DMS53 (cell line): Measurements from ENCODE around the gene KDM6A.
"Not testable (repeated sequence)": the region's sequence is repeated elsewhere in the genome, so short reads cannot be mapped to it uniquely, and the experiment has no call there.

Experiments used
- DNase-seq: peaks from one replicate; lab custom pipeline; 2025; lab: John Stamatoyannopoulos, UW

KDM6A gene

DNA sequence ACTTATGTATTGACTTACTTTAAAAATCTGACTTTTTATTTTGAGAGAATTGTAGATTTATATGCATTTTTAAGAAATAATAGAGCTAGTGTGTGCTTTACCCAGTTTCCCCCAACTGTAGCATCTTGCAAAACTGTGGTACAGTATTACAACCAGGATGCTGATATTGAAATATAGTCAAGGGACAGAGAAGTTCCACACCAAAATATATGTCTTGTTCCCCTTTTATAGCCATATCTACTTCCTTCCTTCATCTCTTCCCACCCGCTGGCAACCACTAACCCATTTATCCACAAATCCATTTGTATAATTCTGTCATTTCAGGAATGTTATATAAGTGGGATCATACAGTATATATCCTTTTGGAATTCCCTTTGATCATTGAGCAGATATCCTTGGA is 16.8 kb downstream of the KDM6A start:
- DNase-seq = no peak

DNA sequence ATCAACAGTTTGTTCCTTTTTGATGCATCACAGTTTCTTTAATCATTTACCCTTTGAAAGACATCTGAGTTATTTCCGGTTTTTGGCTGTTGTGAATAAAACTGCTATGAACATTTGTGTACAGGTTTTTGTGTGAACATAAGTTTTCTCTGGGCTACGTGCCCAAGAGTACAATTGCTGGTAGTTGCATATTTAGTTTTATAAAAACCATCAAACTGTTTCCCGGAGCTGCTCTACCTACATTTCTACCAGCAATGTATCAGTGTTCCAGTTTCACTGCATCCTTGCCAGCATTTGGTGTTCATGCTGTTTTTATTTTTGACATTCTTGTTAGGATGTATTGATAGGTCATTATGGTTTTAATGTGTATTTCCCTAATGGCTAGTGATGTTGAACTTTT is 17.3 kb downstream of the KDM6A start:
- no peak for DNase-seq

DNA sequence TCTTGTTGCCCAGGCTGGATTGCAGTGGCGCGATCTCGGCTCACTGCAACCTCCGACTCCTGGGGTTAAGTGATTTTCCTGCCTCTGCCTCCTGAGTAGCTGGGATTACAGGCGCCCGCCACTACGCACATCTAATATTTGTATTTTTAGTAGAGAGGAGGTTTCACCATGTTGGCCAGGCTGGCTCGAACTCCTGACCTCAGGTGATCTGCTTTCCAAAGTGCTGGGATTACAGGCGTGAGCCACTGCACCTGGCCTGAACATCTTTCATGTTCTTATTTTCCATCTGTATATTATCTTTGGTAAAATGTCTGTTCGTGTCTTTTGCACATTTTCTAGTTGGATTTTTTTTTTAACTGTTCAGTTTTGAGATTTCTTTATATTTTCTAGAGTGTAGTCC is 17.7 kb downstream of the KDM6A start:
- DNase-seq = not testable (repeated sequence)

DNA sequence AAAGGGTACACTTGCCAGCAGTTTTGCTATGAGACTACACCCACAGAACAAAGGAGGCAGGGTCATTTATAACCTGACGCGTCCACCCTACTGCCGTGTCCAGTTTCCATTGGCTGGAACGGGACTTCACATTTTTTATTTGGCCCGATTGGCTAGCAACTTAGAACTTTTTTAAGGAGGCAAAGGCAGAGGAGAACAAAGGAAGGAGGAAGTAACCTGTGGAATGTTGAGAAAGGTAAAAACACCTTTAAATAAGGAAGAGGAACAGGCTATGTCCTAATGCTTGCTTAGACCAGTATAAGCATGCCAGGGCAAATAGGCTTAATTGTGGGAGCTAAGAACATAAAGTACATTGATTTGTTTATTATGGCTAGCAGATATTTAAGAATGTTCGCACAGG is 18.7 kb downstream of the KDM6A start:
- DNase-seq = no peak

DNA sequence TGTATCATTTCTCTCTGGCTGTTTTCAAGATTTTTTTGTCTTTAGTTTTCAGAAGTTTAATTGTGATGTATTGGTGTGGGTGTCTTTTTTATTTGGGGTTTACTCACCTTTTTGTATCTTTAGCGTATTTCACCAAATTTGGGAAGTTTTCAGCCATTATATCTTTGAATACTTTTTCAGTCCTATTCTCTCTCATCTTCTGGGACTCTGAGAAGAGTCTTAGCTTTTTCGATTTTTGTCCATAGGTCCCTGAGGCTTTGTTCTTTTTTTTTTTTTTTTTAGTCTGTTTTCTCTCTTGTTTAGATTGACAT is 23.8 kb downstream of the KDM6A start:
- no peak for DNase-seq

DNA sequence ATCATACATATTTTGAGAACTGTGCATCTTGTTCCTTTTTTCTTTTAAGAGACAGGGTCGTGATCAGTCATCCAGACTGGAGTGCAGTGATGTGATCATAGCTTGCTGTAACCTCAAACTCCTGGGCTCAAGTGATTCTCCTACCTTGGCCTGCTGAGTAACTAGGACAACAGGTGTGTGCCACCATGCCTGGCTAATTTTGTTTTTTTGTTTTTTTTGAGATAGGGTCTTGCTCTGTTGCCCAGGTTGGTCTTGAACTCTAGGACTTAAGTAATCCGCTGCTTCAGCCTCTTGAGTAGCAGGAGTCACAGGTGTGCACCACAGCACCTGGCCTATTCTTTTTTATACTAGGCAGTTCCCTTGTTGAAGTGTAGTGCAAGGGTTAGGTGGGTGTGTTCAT is 24.6 kb downstream of the KDM6A start:
- no peak for DNase-seq

DNA sequence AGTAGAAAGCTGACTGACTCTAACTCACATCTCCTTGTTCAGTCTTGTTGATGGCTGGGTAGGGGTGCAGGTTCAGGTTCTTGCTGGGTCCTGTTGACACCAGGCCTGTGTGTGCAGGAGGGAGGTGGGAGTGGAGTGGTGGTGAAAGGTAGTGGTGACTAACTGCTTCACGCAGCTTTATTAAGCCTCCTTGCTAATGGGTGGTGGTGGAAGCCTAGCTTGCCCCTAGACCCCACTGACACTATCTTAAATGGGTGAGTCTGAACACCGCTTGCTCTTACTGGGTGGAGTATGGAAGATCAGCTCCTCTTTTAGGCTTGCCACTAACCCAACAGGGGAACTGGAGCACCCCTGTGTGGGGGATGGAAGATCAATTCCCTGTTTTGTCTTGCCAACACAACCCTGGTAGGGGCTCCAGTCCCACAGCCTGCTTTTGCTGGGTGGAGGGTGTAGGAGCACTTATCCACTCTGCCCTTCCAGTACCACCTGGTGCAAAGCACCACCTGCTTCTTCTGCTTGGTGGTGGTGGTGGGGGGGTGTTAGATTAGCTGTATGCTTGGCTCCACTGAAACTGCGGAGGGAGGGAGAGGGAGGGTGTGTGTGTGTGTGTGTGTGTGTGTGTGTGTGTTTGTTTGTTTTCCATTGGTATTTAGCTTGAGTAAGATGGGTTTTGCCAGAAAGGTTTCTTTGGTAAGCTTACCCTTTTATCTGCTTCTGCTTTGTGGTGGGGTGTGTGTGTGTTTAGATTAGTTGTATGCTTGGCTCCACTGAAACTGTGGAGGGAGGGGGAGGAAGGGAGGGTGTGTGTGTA is 25.6 kb downstream of the KDM6A start:
- peak; percentile 63 for DNase-seq

DNA sequence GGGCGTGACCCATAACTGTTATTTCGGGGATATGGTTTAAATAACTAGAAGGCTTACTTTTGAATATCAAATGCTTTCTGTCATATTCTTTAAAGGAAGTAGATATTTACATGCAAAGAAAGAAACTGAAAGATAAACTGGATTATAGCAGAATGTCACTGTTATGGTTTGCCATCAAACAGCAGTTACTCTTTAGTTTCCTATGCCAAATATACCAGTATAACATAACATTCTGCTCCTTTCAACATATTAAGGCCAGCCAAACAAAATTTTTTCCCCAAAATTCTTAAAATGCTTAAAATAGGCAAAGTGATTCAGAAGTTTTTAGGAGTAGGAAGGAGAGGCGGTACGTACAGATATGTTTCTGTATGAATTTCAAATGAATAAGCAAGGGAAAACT is 27.0 kb downstream of the KDM6A start:
- DNase-seq = no peak

DNA sequence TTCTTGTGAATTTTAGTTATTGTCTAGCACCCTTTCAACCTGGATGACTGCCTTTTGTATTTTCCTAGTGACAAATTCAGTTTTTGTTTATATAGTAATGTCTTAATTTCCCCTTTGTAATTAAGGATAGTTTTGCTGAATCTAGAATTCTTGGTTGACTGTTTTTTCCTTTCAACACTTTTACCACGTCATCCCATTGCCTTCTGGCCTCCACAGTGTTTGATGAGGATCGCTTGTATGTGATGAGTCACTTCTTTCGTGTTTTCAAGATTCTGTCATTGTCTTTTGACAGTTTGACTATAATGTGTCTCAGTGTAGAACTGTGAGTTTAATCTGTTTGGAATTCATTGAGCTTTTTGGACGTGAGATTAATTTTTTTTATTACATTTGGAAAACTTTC is 30.1 kb downstream of the KDM6A start:
- peak; percentile 53 for DNase-seq

DNA sequence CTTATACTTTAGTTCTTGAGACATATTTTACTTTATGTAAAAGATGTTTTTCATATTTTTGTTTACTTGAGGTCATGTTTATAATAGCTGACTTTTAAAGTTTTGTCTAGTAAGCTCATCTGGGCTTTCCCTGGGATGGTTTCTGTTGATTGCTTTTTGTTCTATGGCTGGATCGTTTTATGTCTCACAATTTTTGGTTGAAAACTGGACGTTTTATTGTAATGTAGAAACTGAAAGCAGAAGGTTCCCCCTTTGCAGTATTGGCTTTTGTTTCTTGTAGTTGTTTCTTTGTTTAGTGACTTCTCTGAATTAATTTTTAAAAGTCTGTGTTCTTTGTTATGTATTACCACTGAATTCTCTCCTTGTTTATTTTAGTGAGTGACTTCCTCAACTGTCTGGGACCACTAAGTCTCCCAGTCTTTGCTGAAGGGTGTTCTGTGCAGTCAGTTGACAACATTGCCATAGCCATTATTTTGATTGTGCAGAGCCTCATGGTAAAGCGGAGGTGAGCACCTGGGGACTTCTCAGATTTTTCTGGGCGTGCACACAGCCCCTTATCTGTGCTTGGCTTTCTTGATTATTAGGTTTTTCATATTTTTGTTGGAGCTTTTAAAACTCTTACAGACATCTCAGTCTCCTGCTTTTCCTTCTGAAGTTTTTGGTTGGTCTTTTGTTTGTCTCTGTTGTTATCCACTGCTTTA is 31.0 kb downstream of the KDM6A start:
- no peak for DNase-seq

DNA sequence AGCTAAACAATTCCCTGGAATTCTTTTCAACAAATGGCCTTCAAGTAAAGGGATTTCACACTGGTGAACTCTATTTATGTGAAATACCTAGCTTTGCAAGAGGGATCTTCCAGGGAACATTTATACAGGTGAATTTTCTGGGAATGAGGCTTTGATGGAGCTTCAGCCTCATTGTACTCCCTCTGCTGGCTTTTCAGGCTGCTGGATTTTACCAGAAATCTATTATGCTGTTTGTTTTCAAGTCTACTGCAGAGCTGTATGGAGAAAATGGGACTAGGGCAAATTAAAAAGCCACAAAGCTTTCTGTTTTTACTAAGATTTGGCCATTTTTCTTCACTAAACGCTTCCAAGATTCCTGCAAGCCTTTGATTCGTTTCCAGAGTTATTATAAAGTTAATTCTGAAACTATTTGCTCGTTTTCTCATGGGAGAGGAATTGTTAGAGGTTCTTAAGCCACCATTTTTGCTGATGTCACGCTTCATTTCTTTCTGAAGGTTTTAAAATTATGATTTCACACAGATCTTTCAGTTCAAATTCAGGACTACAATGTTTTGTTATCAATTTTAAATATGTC is 31.6 kb downstream of the KDM6A start:
- DNase-seq = peak; percentile 5

DNA sequence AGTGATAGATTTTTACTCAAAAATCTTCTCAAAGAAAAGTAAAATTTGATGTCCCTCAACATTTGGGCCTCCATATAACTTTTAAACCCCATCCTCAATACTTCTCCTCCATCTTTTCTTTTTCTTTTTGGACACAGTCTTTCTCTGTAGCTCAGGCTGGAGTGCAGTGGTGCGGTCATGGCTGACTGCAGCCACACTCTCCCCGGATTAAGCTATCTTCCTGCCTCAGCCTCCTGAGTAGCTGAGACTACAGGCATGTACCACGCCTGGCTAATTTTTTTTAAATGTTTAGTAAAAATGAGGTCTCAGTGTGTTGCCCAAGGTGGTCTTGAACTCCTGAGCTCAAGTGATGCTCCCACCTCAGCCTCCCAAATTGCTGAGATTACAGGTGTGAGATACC is 33.1 kb downstream of the KDM6A start:
- no peak for DNase-seq

DNA sequence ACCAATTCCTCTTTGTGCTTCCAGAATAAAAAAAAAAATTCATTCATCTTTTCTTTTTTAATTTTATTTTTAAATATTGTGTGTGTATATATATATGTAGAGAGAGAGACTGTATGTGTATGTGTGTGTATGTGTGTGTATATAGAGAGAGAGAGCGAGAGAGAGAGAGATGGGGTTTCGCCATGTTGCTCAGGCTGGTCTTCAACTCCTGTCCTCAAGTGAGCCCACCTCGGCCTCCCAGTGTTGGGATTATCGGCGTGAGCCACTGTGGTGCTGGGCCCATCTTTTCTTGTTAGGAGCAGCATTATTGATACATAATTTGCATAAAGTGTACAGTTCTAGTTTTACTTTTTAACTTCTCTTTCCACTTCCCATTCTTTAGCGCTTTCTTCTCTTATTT is 33.6 kb downstream of the KDM6A start:
- DNase-seq = no peak

DNA sequence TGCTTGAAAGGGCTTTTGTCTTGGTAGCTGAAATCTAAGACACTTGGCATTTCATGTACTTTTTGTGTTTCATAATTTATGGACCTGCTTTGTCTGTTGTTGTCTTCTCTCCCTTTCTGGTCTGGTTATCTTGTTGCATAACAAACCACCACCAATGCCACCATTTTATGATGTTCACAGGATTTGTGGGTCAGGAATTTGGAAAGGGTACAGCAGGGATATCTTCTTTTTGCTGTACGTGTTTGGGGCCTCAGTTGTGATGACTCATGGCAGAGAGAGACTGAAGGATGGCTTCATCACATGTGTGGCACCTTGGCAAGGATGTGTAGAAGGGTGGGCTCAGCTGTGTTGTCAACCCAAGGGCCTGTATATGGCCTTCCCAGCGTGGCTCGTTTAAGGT is 35.2 kb downstream of the KDM6A start:
- DNase-seq = no peak

DNA sequence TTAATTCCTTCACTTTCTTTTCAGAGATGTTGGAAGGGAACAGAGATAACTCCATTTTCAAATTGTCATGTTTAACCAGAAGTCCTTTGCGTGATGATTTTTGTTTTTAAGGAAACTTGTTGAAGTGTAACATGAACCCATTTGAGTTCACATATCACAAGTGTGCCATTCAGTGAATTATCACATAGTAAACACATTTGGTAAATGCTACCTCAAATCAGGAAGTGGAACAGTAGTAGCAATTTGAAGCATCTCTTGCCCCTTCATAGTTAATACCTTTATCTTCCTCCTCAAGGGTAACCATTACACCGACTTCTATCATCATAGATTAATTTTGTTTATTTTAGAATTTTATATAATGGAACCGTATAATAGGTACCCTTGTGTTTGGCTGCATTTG is 35.8 kb downstream of the KDM6A start:
- DNase-seq = no peak

DNA sequence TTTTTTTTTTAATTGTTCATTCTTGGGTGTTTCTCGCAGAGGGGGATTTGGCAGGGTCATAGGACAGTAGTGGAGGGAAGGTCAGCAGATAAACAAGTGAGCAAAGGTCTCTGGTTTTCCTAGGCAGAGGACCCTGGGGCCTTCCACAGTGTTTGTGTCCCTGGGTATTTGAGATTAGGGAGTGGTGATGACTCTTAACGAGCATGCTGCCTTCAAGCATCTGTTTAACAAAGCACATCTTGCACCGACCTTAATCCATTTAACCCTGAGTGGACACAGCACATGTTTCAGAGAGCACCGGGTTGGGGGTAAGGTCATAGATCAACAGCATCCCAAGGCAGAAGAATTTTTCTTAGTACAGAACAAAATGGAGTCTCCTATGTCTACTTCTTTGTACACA is 37.5 kb downstream of the KDM6A start:
- DNase-seq = not testable (repeated sequence)

DNA sequence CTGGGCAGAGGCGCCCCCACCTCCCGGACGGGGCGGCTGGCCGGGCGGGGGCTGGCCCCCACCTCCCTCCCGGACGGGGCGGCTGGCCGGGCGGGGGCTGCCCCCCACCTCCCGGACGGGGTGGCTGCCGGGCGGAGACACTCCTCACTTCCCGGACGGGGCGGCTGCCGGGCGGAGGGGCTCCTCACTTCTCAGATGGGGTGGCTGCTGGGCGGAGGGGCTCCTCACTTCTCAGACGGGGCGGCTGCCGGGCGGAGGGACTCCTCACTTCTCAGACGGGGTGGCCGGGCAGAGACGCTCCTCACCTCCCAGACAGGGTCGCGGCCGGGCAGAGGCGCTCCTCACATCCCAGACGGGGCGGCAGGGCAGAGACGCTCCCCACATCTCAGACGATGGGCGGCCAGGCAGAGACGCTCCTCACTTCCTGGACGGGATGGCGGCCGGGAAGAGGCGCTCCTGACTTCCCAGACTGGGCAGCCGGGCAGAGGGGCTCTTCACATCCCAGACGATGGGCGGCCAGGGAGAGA is 38.1 kb downstream of the KDM6A start:
- not testable (repeated sequence) for DNase-seq

DNA sequence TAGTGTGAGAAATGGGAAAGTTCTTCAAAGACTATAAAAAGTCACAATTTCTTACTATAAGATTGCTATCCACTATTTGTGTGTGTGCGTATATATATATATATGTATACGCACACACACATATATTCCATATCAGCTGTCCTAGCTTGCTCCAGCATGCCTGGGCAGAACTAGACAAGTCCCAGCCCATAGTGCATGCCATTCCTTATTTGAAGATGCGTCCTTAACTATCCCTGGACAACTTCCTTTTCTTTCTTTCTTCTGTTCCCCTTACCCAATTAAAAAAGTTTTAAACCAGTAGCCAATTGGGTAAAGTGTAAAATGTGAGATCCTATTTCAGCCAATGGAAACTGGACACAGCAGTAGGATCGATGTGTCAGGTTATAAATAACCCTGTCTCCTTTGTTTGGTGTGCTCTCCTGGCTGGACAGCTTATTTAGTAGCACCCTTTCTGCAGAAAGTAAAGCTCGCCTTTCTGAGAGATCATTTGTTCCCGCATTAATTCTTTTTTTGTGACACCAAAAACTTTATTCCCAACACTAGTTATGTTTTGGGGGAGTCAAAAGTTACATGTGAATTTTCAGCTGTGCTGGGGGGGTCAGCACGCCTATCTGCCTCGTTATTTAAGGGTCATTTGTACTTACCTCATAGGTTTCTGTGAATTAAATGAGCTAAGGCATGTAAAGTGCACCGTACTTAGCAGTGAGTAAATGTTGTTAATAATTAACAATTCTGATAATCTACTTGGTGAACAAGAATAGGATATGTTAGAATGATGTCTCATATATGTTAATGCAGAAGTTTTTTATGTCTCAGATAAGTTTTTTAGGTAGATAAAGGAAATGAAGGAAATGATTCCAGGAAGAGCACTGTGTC is 40.9 kb downstream of the KDM6A start:
- peak; percentile 15 for DNase-seq

DNA sequence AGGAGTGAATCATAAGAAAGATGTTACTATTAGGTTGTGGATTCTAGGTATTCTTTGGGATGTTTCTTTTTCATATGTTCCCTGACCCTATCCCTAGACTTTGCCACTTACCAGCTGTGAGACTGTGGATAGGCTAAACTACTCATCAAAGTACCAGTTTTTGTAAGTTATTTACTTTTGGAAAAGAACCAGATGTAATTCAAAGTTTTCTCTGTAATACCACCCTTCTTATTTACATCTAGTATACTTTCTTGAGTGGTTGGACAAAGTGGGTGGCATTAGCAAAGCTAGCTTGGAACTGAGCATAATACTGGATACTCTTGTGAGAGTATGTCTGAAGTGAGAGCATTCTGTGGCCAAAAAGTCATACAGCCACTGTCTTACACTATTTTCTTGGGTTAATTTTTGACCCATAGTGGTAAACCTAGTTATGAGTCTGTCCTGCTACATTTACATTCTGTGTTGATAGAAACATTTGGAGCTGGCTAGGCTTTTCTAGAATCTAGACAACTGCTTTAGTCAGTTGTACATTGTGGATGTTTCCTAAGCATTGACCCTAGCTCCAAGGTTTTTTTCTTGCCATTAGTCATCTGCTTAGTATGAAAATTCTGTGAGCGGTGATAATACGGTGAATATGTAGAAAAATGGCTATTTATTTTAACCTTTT is 41.7 kb downstream of the KDM6A start:
- no peak for DNase-seq

DNA sequence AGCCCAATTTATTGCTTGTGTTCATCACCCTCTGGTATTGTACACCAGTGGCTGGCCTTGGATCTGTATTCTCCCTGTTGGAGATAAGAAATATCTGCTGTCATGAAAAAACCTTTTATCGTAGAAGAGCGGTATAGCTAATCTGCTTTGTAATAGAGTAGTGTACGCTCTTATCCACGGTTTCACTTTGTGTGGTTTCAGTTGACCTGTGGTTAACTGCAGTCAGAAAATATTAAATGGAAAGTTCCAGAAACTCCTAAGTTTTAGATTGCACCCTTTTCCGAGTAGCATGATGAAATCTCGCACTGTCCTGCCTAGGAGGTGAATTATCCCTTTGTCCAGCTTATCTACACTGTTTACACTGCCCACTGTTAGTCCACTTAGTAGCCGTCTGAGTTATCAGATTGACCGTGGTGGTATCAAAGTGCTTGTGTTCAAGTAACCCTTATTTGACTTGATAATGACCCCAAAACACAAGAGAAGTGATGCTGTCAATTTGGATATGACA is 42.4 kb downstream of the KDM6A start:
- no peak for DNase-seq

DNA sequence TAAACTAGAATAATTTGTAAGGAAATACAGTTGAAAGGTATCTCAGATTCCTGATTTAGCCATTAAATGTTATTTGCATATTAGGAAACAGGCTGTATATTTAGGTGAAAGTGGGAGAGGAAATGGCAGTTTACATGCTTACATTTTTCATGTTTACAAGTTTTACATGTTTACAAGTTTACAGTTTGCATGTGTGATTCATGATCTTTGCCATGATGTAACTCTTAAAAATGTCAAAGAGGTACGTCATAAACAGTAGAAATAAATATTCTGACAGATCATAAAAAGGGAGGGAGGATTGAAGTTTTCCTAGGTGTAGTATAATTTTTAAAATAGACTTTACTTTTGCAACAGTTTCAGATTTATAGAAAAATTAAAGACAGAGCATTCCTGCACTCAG is 45.7 kb downstream of the KDM6A start:
- DNase-seq = no peak

DNA sequence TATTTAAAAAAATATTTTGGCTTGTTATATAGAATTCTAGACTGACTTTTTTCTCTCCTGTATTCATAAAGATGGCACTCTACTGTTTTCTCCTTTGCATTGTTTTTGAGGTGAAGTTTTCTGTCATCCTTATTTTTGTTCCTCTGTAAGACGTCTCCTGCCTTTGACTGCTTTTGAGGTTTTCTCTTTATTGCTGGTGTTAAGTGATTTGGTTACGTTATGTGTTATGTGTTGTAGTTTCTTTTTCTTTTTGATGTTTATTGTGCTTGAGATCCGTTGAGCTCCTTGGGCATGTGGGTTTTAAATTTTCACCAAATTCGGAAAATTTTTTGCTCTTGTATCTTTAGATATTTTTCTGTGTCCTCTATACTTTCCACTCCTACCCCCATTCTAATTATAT is 50.0 kb downstream of the KDM6A start:
- no peak for DNase-seq
